ENCODE data around the gene ZNF764.

ZNF764 gene

DNA sequence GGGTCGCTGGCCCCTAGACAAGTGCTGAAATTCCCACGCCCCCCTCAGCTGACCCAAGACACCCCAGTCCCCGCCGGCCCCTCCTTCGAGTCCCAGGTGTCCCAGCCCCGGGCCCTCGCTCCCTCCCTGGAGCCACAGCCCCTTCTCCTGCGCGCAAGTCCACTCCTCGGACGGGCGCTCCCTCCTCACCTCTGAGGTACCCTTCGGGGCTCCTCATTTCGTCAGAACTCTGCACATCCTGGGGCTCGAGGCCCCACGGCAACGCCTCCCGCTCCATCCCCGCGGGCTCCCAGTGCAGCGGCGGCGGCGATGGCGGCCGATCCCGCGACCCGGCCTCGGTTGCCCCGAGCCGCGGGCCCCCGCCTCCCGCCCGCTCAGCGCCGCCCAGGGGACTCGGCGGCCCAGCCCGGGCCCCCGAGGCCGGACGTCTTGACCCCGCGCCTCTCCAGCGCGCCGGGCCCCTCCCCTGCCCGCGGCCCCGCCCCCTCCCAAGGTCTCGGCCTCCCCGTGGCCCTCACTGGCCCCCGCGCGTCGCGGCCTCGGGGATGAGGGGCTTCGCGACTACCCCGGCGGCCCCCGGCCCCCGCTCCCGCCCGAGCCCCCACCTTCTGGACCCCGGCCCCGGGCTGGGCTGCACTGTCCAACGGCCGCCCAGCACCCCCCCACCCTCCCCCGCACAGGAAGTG is 31.9 kb downstream of the ZNF764 start, which contains the start of gene ZNF768:
TSS of gene ZNF768 (minus strand) at position 430 of the 686 bp plus-strand sequence. CDS start at position 277, 153 bp downstream.
- DNase-seq: no peak

DNA sequence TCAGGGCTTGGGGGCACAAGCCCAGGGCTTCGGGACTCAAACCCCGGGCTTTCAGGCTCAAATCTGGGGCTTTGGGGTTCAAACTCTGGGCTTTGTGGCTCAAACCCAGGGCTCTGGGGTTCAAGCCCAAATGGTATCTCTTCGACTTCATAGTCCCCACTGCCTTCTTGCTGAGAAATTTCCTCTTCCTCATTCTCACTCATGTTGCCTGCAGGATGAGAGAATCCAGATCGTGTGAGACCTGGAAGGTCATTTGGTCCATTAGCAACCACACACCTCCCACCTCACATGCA is 32.4 kb downstream of the ZNF764 start:
- no peak for DNase-seq

- DNase-seq: no peak
Observed at GRCh38 chr16:30524575-30525568, 33.3 kb downstream of the ZNF764 start.

DNA sequence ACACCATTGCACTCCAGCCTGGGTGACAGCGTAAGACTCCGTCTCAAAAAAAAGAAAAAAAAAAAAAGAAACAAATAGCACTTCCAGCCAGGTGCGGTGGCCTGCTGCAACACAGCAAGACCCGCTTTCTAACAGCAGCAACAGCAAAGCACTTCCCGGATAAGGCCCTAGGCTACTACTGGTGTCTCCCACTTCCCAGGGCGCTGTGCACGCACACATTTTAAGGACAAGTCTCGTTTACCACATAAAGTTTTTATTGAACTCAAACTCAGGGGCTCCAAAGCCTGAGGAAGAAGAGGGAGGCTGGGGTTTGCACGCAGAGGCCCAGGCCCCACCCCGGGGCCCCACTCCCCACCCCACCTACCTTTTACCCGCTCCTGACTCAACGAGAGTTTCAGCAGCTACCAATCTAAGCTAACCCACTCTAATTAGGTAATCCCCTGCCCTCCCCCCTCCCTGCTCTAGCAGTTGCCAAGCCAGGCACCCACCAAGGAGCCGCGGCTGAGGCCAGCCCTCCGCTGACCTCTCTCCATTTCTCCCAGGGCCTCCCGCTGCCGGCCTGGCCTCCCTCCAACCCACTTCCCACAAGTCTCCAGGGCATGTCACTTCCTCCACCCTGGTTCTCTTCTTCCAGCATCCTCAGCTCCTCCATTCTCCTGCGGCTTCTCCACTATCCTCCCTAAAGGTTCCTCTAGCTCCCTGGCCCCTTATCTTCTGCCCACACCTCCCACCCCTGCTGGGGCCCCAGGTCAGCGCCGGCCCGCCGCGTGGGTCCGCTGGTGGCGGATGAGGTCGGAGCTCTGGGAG is 34.2 kb downstream of the ZNF764 start:
- DNase-seq: peak; percentile 57

GRCh38 chr16:30522702-30523463 is 35.3 kb downstream of the ZNF764 start:
- DNase-seq: peak; percentile 53

GRCh38 chr16:30521873-30522641 is 36.1 kb downstream of the ZNF764 start:
- DNase-seq: no peak

DNA sequence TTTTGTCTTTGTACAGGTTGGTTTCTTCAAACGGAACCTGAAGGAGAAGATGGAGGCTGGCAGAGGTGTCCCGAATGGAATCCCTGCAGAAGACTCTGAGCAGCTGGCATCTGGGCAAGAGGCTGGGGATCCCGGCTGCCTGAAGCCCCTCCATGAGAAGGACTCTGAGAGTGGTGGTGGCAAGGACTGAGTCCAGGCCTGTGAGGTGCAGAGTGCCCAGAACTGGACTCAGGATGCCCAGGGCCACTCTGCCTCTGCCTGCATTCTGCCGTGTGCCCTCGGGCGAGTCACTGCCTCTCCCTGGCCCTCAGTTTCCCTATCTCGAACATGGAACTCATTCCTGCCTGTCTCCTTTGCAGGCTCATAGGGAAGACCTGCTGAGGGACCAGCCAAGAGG is 36.7 kb downstream of the ZNF764 start:
- DNase-seq: no peak

DNA sequence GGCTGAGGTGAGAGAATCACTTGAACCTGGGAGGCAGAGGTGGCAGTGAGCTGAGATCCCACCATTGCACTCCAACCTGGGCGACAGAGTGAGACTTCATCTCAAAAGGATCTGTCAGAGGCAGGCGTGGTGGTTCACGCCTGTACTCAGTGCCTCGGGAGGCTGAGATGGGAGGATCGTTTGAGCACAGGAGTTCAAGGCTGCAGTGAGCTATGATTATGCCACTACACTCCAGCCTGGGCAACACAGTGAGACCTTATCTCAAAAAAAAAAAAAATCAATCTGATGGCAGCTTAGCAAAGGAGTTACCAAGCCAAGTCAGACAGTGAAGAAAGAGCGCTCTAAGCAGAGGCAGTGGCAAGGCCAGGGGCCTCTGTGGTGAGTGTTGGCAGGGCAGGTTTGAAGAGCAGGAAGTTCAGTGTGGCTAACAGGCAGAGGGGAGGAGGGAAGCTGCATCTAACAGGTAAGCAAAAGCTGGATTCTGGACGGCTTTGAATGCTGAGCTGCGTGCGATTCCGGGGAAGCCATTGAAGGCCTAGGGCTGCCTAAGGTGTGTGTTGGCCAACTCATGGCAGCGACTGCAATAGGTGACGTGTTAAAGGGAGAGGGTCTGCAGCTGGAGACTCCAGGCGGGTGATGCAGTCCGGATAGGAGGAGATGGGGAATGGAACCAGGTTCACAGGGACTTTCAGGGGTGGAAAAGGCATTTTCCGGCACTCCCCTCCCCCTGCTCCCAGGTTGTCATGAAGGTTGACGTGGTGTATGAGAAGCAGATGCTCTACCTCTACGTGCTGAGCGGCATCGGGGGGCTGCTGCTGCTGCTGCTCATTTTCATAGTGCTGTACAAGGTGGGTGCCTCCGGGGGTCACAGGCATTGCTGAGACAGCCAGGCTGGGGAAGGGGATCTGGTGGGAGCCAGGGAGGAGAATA is 38.8 kb downstream of the ZNF764 start:
- DNase-seq: no peak

- DNase-seq: no peak
Observed at GRCh38 chr16:30518552-30518951, 39.6 kb downstream of the ZNF764 start.

GRCh38 chr16:30515275-30515674 is 42.9 kb downstream of the ZNF764 start:
- no peak for DNase-seq

GRCh38 chr16:30511509-30511908 is 46.7 kb downstream of the ZNF764 start:
- DNase-seq: no peak

- no peak for DNase-seq
Observed at GRCh38 chr16:30510376-30510938, 47.7 kb downstream of the ZNF764 start.

- DNase-seq: no peak
Observed at GRCh38 chr16:30509081-30509765, 49.0 kb downstream of the ZNF764 start.
